Caco-2 (cell line): ENCODE data around the gene FRAS1. TPM values are rescaled to one million over a fixed set of nuclear protein-coding genes. Genes with fewer than 3 reads are reported as not detected.

Source experiments
- BruUV-seq: library from RNA; stranded (reverse); fragments of 400-500 nt; replicated peaks from 2 replicates; lab custom pipeline; 2021; lab: Mats Ljungman, UMichigan
- CTCF ChIA-PET: fragments of 300-600 bp; sonication (Branson Sonifier 250); formaldehyde crosslinking; loops from one replicate; lab custom pipeline; 2022; ENCODE audit warnings: antibody characterized with exemption; lab: Charles Lee
- POLR2A ChIA-PET: fragments of 300-600 bp; sonication (Branson Sonifier 250); formaldehyde crosslinking; loops from one replicate; lab custom pipeline; 2022; ENCODE audit warnings: antibody characterized with exemption; lab: Charles Lee
- DNase-seq, 2 experiments: peaks; one replicate each; pipeline versions ENCODE4 v3.0.0 to v3.0.0-alpha.2; 2020 to 2022
- H3K27me3 ChIP-seq: replicated peaks from 2 replicates; pipeline ENCODE4 v1.6.0; 2011; ENCODE audit warnings: low read length; ENCODE audit not compliant: control insufficient read depth, insufficient read depth
- H3K36me3 ChIP-seq: 2 replicates; pipeline ENCODE4 v1.5.1; 2011; ENCODE audit warnings: low read length; ENCODE audit not compliant: control insufficient read depth, insufficient read depth
- H3K4me1 ChIP-seq: fragments of 250-450 bp; sonication (Bioruptor Pico); 2 replicates; pipeline ENCODE4 v1.5.1; 2020; ENCODE audit warnings: mild to moderate bottlenecking
- H3K4me3 ChIP-seq: 2 replicates; pipeline ENCODE4 v1.5.1; 2011; ENCODE audit warnings: low read depth, mild to moderate bottlenecking, control low read depth, low read length
- H3K9me3 ChIP-seq: fragments of 250-450 bp; sonication (Bioruptor Pico); 2 replicates; pipeline ENCODE4 v1.5.1; 2020; ENCODE audit warnings: mild to moderate bottlenecking, moderate library complexity
- H3K27ac Mint-ChIP-seq: one replicate; pipeline ENCODE4 v1.8.0; 2022; ENCODE audit warnings: mixed read lengths; ENCODE audit not compliant: unreplicated experiment
- H3K27me3 Mint-ChIP-seq: one replicate; pipeline ENCODE4 v1.8.0; 2022; ENCODE audit warnings: mixed read lengths; ENCODE audit not compliant: insufficient read depth, unreplicated experiment
- H3K36me3 Mint-ChIP-seq: one replicate; pipeline ENCODE4 v1.8.0; 2022; ENCODE audit warnings: mild to moderate bottlenecking, mixed read lengths; ENCODE audit not compliant: insufficient read depth, unreplicated experiment
- H3K4me1 Mint-ChIP-seq: one replicate; pipeline ENCODE4 v1.8.0; 2022; ENCODE audit warnings: low read depth, mixed read lengths; ENCODE audit not compliant: unreplicated experiment
- H3K4me3 Mint-ChIP-seq: one replicate; pipeline ENCODE4 v1.8.0; 2022; ENCODE audit warnings: mild to moderate bottlenecking, moderate library complexity, mixed read lengths; ENCODE audit not compliant: unreplicated experiment
- H3K9me3 Mint-ChIP-seq: one replicate; pipeline ENCODE4 v1.8.0; 2022; ENCODE audit warnings: mixed read lengths; ENCODE audit not compliant: unreplicated experiment
- intact Hi-C: fragments of 100-400 bp; cut with micrococcal nuclease; formaldehyde crosslinking; loops from one replicate; pipeline ENCODE4 v1.10.0; 2022; ENCODE audit not compliant: unreplicated experiment
- total RNA-seq: library from RNA; stranded (reverse); gene quantifications from 2 replicates; pipeline ENCODE4 v1.2.3, GENCODE V29; 2022
- TF ChIP-seq, protein P1 (sequence below), 2 experiments: fragments of 200-600 bp in 1 of 2; IDR thresholded peaks; 1 replicate in 1 of 2; 2 replicates in 1 of 2; pipeline versions ENCODE4 v1.5.1 to v1.8.0; 2011 to 2022; ENCODE audit warnings: antibody characterized with exemption in 1 of 2, control low read depth in 1 of 2, inconsistent platforms in 1 of 2, low read depth in 1 of 2, low read length in 1 of 2, mild to moderate bottlenecking in 1 of 2, moderate library complexity in 1 of 2; ENCODE audit not compliant: insufficient read depth in 1 of 2, severe bottlenecking in 1 of 2, unreplicated experiment in 1 of 2

Gene FRAS1
- total RNA-seq, 1 experiment from 2014 or later: 40.8 TPM

DNA sequence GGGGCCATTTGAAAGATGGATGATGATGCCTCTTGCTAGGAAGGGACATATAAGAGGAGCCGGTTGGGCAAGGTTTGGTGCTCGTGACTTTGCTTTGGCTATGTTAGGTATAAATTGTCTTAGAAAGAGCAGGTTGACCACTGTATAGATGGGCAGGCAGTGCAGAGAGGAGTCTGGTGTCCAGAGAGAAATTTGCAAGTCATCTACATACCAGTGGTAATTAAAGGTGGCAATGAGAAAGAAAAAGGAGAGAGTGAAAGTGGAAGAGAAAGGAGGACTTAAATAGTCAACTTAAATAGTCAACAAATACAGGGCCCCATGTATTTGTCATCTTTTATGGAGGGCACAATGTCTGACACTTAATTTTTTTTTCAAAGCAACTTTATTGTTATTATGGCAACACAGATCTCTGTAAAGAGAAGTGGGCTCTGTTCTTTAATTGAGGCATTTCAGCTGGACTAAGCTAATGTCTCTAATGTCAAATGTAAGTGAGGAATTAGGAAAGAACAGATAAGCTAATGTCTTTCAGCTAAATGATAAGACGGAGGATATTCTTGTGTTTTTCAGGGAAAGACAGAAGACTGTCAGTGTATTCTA is 419.1 kb downstream of the FRAS1 start:
- ChIA-PET CTCF (no interaction called here), POLR2A (no interaction called here)
- no TSS peak for BruUV-seq
- Histone ChIP-seq H3K9me3 (no peaks in the 10 kb centered on the region), H3K36me3 (no peaks in the 10 kb centered on the region), H3K4me1 (no peaks in the 10 kb centered on the region), H3K27me3 (no peaks in the 10 kb centered on the region), H3K4me3 (no peak overlapping the region)
- TF ChIP-seq, protein P1, sequence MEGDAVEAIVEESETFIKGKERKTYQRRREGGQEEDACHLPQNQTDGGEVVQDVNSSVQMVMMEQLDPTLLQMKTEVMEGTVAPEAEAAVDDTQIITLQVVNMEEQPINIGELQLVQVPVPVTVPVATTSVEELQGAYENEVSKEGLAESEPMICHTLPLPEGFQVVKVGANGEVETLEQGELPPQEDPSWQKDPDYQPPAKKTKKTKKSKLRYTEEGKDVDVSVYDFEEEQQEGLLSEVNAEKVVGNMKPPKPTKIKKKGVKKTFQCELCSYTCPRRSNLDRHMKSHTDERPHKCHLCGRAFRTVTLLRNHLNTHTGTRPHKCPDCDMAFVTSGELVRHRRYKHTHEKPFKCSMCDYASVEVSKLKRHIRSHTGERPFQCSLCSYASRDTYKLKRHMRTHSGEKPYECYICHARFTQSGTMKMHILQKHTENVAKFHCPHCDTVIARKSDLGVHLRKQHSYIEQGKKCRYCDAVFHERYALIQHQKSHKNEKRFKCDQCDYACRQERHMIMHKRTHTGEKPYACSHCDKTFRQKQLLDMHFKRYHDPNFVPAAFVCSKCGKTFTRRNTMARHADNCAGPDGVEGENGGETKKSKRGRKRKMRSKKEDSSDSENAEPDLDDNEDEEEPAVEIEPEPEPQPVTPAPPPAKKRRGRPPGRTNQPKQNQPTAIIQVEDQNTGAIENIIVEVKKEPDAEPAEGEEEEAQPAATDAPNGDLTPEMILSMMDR (IDR thresholded peaks at IDR 0.05; ENCODE audit: insufficient read depth in 1 of 2, low read depth in 1 of 2, low read length in 1 of 2, severe bottlenecking in 1 of 2, unreplicated experiment in 1 of 2): no peak
- H3K27ac Mint-ChIP-seq: no peak overlapping the region
- no peak overlapping the region for H3K4me3 Mint-ChIP-seq
- H3K36me3 Mint-ChIP-seq: peaks cover 8% of the 10 kb centered on the region
- H3K27me3 Mint-ChIP-seq: no peaks in the 10 kb centered on the region
- no peak for DNase-seq
- no peaks in the 10 kb centered on the region for H3K9me3 Mint-ChIP-seq
- H3K4me1 Mint-ChIP-seq: no peaks in the 10 kb centered on the region
- intact Hi-C loops: no loop called here

DNA sequence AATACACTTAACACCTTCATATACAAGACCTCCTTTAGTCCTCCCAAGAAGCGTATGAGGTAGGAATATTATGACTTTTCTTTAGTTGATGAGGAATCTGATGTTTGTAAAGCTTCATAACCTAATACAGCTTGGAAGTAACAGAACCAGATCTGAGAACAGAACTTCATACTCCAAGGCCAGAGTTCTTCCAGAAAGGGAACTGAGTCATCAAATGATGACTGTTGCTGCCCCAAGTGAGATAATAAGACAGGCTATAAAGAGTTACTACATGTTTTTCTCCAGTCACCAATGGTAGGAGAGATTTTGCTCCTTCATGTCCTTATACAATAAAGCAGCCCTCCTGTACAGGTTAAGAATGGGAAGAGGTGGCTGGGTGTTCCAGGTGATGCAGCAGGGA is 420.2 kb downstream of the FRAS1 start:
- Mint-ChIP-seq H3K27ac (no peak overlapping the region), H3K9me3 (no peaks in the 10 kb centered on the region), H3K4me1 (no peaks in the 10 kb centered on the region), H3K27me3 (no peaks in the 10 kb centered on the region), H3K36me3 (no peaks in the 10 kb centered on the region), H3K4me3 (no peak overlapping the region)
- no TSS peak for BruUV-seq
- Histone ChIP-seq H3K4me3 (no peak overlapping the region), H3K4me1 (no peaks in the 10 kb centered on the region), H3K9me3 (no peaks in the 10 kb centered on the region), H3K36me3 (no peaks in the 10 kb centered on the region), H3K27me3 (no peaks in the 10 kb centered on the region)
- no peak for DNase-seq
- TF ChIP-seq, protein P1 (IDR thresholded peaks at IDR 0.05; ENCODE audit: insufficient read depth in 1 of 2, low read depth in 1 of 2, low read length in 1 of 2, severe bottlenecking in 1 of 2, unreplicated experiment in 1 of 2): no peak
- intact Hi-C loops: no loop called here
- ChIA-PET POLR2A (no interaction called here), CTCF (no interaction called here)

DNA sequence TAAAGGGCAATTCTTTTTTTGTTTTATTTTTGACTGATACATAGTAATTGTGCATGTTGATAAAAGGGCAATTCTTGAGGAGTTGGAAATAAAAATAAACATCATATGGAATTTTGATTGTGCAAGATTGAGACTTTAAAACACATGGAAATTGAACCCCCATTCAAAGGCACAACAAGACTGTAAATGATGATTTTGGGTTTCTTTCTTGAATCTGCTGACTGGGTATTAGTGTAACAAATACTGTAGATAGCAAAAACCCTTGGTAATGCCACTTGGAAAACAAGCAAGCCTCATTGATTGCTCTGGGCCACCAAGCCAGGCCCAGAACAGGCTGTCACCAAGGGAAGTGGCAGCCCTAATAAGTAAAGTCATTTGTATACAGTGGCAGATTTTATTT is 421.4 kb downstream of the FRAS1 start:
- POLR2A ChIA-PET: no interaction called here
- Mint-ChIP-seq H3K36me3 (no peaks in the 10 kb centered on the region), H3K27me3 (no peaks in the 10 kb centered on the region), H3K27ac (no peak overlapping the region), H3K9me3 (no peaks in the 10 kb centered on the region), H3K4me1 (no peaks in the 10 kb centered on the region), H3K4me3 (no peak overlapping the region)
- intact Hi-C loops: no loop called here
- CTCF ChIA-PET: no interaction called here
- no TSS peak for BruUV-seq
- Histone ChIP-seq H3K9me3 (no peaks in the 10 kb centered on the region), H3K4me1 (no peaks in the 10 kb centered on the region), H3K4me3 (no peak overlapping the region), H3K36me3 (no peaks in the 10 kb centered on the region), H3K27me3 (no peaks in the 10 kb centered on the region)
- no peak for DNase-seq
- TF ChIP-seq, protein P1 (IDR thresholded peaks at IDR 0.05; ENCODE audit: insufficient read depth in 1 of 2, low read depth in 1 of 2, low read length in 1 of 2, severe bottlenecking in 1 of 2, unreplicated experiment in 1 of 2): no peak
